Measurements from ENCODE around the gene RAB11FIP3.

DNA sequence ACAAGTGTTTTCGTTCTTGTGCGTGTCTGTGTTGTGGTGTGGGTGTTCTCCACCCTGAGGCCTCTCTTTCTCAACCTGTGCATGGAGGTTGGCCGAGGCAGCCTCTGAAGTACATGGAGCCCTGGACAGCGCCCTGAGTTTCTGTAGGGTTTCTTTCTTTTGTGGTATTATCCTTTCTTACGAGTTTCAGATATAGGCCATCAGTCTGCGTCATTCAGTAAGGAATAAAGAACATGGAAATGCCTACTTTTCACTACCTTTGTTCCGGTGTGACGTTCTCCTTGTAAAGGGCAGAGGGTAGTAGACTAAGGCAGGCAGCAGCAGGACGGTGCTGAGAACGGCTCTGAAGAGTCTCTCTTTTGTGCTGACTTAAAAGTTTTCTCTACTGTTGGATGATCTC, 18.6 kb downstream of the RAB11FIP3 start:
- TF ChIP-seq, protein P1, sequence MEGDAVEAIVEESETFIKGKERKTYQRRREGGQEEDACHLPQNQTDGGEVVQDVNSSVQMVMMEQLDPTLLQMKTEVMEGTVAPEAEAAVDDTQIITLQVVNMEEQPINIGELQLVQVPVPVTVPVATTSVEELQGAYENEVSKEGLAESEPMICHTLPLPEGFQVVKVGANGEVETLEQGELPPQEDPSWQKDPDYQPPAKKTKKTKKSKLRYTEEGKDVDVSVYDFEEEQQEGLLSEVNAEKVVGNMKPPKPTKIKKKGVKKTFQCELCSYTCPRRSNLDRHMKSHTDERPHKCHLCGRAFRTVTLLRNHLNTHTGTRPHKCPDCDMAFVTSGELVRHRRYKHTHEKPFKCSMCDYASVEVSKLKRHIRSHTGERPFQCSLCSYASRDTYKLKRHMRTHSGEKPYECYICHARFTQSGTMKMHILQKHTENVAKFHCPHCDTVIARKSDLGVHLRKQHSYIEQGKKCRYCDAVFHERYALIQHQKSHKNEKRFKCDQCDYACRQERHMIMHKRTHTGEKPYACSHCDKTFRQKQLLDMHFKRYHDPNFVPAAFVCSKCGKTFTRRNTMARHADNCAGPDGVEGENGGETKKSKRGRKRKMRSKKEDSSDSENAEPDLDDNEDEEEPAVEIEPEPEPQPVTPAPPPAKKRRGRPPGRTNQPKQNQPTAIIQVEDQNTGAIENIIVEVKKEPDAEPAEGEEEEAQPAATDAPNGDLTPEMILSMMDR (IDR thresholded peaks at IDR 0.05 in 2 of 3, conservative IDR thresholded peaks at IDR 0.05 in 1 of 3; ENCODE audit: borderline replicate concordance in 1 of 3, insufficient read depth in 1 of 3, low read depth in 2 of 3, low read length in 2 of 3), result no peak
- TF ChIP-seq SP1 (IDR thresholded peaks at IDR 0.05; ENCODE audit: low read depth) (no peak), POLR2A (IDR thresholded peaks at IDR 0.05; ENCODE audit: borderline replicate concordance, extremely low read depth, insufficient read depth, insufficient read length) (no peak), SIN3A (IDR thresholded peaks at IDR 0.05; ENCODE audit: low read depth) (no peak), POLR2AphosphoS5 (IDR thresholded peaks at IDR 0.05; ENCODE audit: low read depth, low read length) (no peak), EZH2 (IDR thresholded peaks at IDR 0.05) (no peak), YY1 (IDR thresholded peaks at IDR 0.05; ENCODE audit: extremely low read depth, insufficient replicate concordance, low read depth, low read length) (no peak)
